HUES6 (cell line): ENCODE results near the gene GAB2.

Experiments
- H3K27ac ChIP-seq: 2 replicates; pipeline ENCODE4 v1.7.0; 2013; ENCODE audit warnings: low read depth, mild to moderate bottlenecking, low read length, inconsistent platforms
- H3K27me3 ChIP-seq: 2 replicates; pipeline ENCODE4 v1.6.1; 2013; ENCODE audit warnings: low read length; ENCODE audit not compliant: control insufficient read depth, insufficient read depth
- H3K36me3 ChIP-seq: 2 replicates; pipeline ENCODE4 v1.6.1; 2013; ENCODE audit warnings: low read length; ENCODE audit not compliant: control insufficient read depth, insufficient read depth
- H3K4me1 ChIP-seq: 2 replicates; pipeline ENCODE4 v1.6.1; 2013; ENCODE audit warnings: low read length; ENCODE audit not compliant: control insufficient read depth, insufficient read depth
- H3K4me3 ChIP-seq: 2 replicates; pipeline ENCODE4 v1.5.1; 2013; ENCODE audit warnings: low read depth, low read length
- H3K9ac ChIP-seq: one replicate; pipeline ENCODE4 v1.6.1; 2013; ENCODE audit warnings: mild to moderate bottlenecking, low read length
- H3K9me3 ChIP-seq: 2 replicates; pipeline ENCODE4 v1.6.1; 2013; ENCODE audit warnings: low read depth, low read length; ENCODE audit not compliant: control insufficient read depth, insufficient read depth

The GAB2 gene

DNA sequence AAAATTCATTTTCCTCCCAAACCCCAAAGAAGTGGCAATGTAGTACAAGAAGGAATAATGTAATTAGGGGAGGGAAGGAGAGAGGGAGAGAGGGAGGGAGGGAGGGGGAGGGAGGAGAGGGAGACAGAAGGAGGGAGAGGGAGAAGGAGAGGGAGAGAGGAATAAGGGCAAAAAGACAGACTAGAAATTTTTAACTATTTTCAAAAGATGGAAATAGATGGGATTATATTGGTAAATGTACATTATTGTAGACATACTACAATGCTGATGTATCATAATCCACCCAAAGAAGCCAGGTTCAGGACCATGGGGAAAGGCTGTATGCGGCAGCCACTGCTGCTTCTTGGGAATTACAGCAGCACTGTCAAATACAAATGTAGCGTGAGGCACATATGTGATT lies 74.3 kb downstream of the GAB2 start:
- Histone ChIP-seq H3K9me3 (no peaks in the 10 kb centered on the region), H3K9ac (no peak overlapping the region), H3K4me1 (no peaks in the 10 kb centered on the region), H3K27me3 (no peaks in the 10 kb centered on the region), H3K27ac (no peak overlapping the region), H3K4me3 (no peak overlapping the region), H3K36me3 (no peaks in the 10 kb centered on the region)

DNA sequence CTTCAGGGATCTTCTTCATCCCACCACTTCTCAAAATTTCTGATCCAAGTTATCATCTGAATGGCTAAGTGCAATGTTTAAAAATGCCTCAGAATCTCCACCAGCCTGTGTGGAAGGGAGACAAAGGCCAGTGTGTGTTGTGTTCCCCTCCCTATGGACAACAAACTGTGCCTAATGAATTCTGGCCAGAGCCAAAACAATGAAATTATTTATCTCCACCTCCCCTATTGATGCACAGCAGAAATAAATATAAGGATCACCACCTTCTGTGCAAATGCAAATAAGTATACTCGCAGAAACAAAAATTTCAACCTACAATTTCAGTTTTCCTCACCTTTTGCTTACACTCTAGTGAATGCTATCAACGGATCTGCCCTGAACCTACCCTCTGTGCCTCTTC lies 75.8 kb downstream of the GAB2 start:
- H3K4me1 ChIP-seq = 0 out of 2 replicates have a peak, but pooled peaks cover 3% of the 10 kb centered on the region
- H3K9me3 ChIP-seq = no peaks in the 10 kb centered on the region
- no peak overlapping the region for H3K27ac ChIP-seq
- no peak overlapping the region for H3K9ac ChIP-seq
- H3K4me3 ChIP-seq = no peak overlapping the region
- H3K27me3 ChIP-seq = no peaks in the 10 kb centered on the region
- H3K36me3 ChIP-seq = no peaks in the 10 kb centered on the region

DNA sequence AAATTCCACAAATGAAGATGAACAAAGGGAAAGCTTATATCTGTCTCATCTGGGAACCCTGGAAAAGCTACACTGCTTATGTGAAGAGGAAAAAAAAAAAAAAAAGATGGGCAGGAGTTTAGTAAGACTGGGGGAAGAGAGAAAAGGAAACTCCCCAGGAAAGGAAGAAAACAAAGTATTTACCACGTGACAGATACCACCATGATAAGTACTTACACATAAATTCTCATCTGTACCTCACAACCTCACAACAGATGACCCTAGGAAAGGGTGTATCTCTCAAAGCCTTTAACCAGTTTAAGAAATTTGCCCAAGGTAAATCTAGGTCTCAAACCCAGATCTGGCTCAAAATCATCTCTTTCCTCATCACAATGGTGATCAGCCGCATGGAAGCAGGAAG lies 77.1 kb downstream of the GAB2 start:
- no peaks in the 10 kb centered on the region for H3K9me3 ChIP-seq
- no peaks in the 10 kb centered on the region for H3K27me3 ChIP-seq
- H3K4me1 ChIP-seq = 0 out of 2 replicates have a peak, but pooled peaks cover 3% of the 10 kb centered on the region

DNA sequence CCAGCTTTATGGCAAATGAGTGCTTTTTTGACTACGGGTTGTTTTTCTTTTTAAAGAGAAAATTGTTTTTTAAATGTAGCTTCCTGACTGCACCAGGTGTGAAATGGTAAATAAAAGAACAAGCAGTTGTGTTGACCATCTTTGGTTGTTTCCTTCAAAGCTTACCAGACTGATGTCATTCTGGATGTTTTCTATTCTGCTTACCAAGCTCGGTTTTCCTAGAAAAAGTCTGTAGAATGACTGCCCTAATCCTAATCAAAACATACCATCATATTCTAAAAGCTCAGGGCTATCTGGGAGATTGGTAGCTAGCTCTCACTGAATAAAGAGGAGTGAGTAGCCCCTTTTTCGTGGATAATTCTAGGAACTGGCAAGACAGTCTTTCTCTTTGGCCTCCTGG lies 77.7 kb downstream of the GAB2 start:
- no peaks in the 10 kb centered on the region for H3K27me3 ChIP-seq
- 0 out of 2 replicates have a peak, but pooled peaks cover 3% of the 10 kb centered on the region for H3K4me1 ChIP-seq
- no peak overlapping the region for H3K4me3 ChIP-seq
- no peaks in the 10 kb centered on the region for H3K36me3 ChIP-seq
- H3K9ac ChIP-seq = no peak overlapping the region
- H3K27ac ChIP-seq = no peak overlapping the region
- H3K9me3 ChIP-seq = no peaks in the 10 kb centered on the region

More for the DNA sequence above, 77.1 kb downstream of the GAB2 start:
- Histone ChIP-seq H3K4me3 (no peak overlapping the region), H3K9ac (no peak overlapping the region), H3K36me3 (no peaks in the 10 kb centered on the region), H3K27ac (no peak overlapping the region)

DNA sequence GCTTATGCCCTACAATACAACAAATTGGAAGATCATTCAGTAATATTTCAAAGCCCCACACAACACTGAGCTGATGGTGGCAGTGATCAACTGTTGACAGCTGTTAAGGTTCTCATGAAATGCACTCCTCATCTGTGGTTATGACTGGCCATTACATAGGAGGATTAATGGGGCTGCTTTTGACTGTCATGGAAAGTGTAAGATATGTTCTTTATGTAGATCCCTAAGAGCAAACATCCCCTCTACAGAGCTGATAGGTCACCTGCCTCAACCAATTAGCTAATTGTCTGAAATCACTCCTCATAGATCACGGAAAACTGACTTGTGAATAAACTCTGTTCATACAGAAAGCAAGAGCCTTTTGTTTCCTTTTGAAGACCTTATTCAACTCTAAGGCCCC lies 78.1 kb downstream of the GAB2 start:
- no peaks in the 10 kb centered on the region for H3K9me3 ChIP-seq
- no peak overlapping the region for H3K9ac ChIP-seq
- H3K4me3 ChIP-seq = no peak overlapping the region
- no peaks in the 10 kb centered on the region for H3K36me3 ChIP-seq
- no peak overlapping the region for H3K27ac ChIP-seq
- no peaks in the 10 kb centered on the region for H3K27me3 ChIP-seq
- 0 out of 2 replicates have a peak, but pooled peaks cover 3% of the 10 kb centered on the region for H3K4me1 ChIP-seq

DNA sequence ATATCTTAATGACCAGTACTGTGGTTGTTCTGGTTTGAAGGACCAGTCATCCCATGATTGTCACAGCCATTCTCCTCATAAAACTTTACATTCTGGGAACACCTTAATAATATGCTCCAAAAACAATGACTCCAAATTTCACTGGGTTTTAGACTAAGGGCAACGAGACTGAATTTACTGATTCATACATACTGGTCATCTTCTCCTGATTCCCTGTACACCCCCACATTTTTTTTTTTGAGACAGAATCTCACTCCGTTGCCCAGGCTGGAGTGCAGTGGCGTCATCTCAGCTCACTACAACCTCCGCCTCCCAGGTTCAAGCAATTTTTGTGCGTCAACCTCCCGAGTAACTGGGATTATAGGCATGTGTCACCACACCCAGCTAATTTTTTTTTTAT lies 78.9 kb downstream of the GAB2 start:
- Histone ChIP-seq H3K4me3 (no peak overlapping the region), H3K27me3 (no peaks in the 10 kb centered on the region), H3K9ac (no peak overlapping the region), H3K4me1 (0 out of 2 replicates have a peak, but pooled peaks cover 3% of the 10 kb centered on the region), H3K27ac (no peak overlapping the region), H3K36me3 (no peaks in the 10 kb centered on the region), H3K9me3 (no peaks in the 10 kb centered on the region)

DNA sequence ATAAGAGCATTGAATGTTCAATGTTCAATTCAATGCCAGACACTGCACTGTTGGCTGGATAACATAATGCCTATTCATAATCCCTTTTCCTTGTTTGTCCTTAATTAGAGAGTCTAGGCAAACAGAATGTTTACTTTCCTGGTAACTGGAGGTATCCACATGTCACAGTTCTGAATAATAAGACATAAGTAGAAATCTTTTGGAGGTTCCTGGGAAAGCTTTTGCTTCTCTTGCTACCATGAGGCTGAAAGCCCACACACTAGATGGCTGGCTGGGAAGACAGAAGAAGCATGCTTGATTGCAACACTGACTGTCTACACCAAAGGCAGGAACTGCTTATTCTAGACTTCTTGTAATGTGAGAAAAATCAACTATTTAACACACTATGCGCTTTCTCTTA lies 79.5 kb downstream of the GAB2 start:
- H3K36me3 ChIP-seq = no peaks in the 10 kb centered on the region
- no peaks in the 10 kb centered on the region for H3K9me3 ChIP-seq
- H3K4me1 ChIP-seq = 0 out of 2 replicates have a peak, but pooled peaks cover 3% of the 10 kb centered on the region
- no peak overlapping the region for H3K4me3 ChIP-seq
- no peak overlapping the region for H3K27ac ChIP-seq
- H3K9ac ChIP-seq = no peak overlapping the region
- H3K27me3 ChIP-seq = no peaks in the 10 kb centered on the region

DNA sequence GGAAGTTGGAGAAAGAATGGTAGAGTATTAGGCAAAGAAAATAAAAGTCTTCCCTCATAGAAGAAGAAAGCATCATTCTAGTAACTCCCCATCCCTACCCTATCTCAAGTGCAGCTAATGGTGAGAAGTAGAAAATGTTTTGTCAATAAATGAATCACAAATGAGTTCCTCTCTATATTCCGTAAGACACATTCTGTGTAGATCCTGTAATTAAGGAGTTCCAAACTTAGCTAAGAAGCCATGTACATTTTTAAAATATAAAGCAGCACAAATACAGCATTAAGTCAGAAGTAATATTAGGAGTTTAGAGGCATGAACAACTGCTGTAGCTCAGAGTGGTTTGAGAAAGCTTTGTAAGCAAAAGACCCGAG lies 80.1 kb downstream of the GAB2 start:
- Histone ChIP-seq H3K36me3 (no peaks in the 10 kb centered on the region), H3K27ac (no peak overlapping the region), H3K9ac (no peak overlapping the region), H3K9me3 (no peaks in the 10 kb centered on the region), H3K27me3 (no peaks in the 10 kb centered on the region), H3K4me1 (0 out of 2 replicates have a peak, but pooled peaks cover 3% of the 10 kb centered on the region), H3K4me3 (no peak overlapping the region)

DNA sequence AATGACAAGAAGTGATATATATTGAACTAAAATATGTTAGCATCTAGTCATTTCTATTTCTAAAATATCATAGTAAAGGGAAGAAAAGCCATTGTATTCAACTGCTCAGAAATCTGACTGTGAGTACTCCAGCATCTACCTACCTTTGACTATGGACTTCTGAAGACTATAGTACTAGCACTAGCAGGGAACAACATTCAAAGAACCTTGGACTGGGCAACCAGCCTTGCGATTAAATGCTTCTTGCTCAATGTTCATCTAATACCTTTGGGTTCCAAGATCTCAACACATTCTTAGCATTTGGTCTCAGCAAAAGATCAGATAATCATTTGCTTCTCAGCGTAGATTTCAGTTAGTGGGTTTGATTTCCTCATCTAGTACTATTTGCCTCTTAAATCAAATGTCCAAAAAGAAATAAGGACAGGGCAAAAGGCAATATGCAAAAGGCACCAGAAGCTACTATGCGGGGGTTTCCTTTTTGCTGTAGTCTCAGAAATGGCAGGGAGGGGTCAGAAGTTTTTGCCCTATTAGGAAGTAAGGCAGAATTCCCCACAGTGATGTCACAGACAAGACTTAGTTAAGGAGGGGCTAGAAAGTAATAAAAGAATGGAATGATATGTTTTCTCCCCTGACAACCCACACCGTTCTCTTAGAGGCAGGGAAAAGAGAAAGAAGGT lies 80.6 kb downstream of the GAB2 start:
- no peaks in the 10 kb centered on the region for H3K9me3 ChIP-seq
- no peaks in the 10 kb centered on the region for H3K36me3 ChIP-seq
- 0 out of 2 replicates have a peak, but pooled peaks cover 3% of the 10 kb centered on the region for H3K4me1 ChIP-seq
- H3K4me3 ChIP-seq = no peak overlapping the region
- H3K27ac ChIP-seq = no peak overlapping the region
- no peaks in the 10 kb centered on the region for H3K27me3 ChIP-seq
- no peak overlapping the region for H3K9ac ChIP-seq

DNA sequence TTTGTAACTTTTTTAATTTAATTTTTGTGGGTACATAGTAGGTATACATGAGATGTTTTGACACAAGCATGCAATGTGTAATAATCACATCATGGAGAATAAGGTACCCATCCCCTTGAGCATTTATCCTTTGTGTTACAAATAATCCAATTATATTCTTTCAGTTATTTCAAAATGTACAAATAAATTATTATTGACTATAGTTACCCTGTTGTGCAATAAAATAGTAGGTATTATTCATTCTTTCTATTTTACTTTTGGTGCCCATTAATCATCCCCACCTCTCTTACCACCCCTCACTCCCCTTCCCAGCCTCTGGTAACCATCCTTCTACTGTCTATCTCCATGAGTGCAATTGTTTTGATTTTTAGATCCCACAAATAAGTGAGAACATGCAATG lies 83.5 kb downstream of the GAB2 start:
- Histone ChIP-seq H3K4me3 (no peak overlapping the region), H3K36me3 (no peaks in the 10 kb centered on the region), H3K27me3 (no peaks in the 10 kb centered on the region), H3K27ac (no peak overlapping the region), H3K4me1 (0 out of 2 replicates have a peak, but pooled peaks cover 3% of the 10 kb centered on the region), H3K9me3 (no peaks in the 10 kb centered on the region), H3K9ac (no peak overlapping the region)

DNA sequence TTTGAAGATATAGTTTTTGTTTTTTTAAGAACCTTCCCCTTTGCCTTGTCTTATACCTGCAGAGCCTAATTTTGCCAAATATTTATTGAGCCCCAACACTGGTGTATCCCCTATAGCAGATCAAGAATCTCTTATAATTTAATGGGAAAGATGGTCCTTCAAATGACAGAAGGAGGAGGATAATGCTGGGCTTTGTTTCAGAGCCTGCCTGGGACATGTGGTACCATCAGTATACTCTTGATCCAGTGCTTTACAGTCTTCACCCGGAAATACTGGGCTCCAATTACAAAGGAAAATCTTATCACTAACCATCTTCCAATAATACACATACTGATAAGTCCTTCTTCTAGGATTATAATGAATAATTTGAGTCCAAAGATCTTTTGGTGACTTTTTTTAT lies 84.7 kb downstream of the GAB2 start:
- Histone ChIP-seq H3K27me3 (no peaks in the 10 kb centered on the region), H3K9me3 (no peaks in the 10 kb centered on the region), H3K36me3 (no peaks in the 10 kb centered on the region), H3K4me1 (0 out of 2 replicates have a peak, but pooled peaks cover 3% of the 10 kb centered on the region), H3K4me3 (no peak overlapping the region), H3K27ac (no peak overlapping the region), H3K9ac (no peak overlapping the region)
